Activated naive CD4-positive, alpha-beta T cell (primary cell): ENCODE data around the gene RBM12.
"Not testable (repeated sequence)": the region's sequence is repeated elsewhere in the genome, so short reads cannot be mapped to it uniquely, and the experiment has no call there.

Experiments used
- DNase-seq, 4 experiments: peaks; one replicate each; lab custom pipeline; 2025; lab: John Stamatoyannopoulos, UW

Gene RBM12

GRCh38 chr20:35698298-35699126, 33.8 kb upstream of the RBM12 start:
- DNase-seq, result no peak

- DNase-seq, result no peak
Observed at GRCh38 chr20:35697696-35698297, 33.1 kb upstream of the RBM12 start.

- no peak for DNase-seq
Observed at GRCh38 chr20:35695978-35696377, 31.3 kb upstream of the RBM12 start.

- no peak for DNase-seq
Observed at GRCh38 chr20:35695245-35695749, 30.6 kb upstream of the RBM12 start.

GRCh38 chr20:35690265-35690664, 25.6 kb upstream of the RBM12 start:
- DNase-seq, result no peak

- not testable (repeated sequence) for DNase-seq
Observed at GRCh38 chr20:35686872-35687271, 22.2 kb upstream of the RBM12 start.

GRCh38 chr20:35685368-35685767, 20.7 kb upstream of the RBM12 start:
- DNase-seq, result not testable (repeated sequence)

GRCh38 chr20:35681960-35682359, 17.3 kb upstream of the RBM12 start:
- no peak for DNase-seq

- no peak for DNase-seq
Observed at GRCh38 chr20:35680452-35681183, 15.9 kb upstream of the RBM12 start.

- DNase-seq, result no peak
Observed at GRCh38 chr20:35674921-35675320, 10.2 kb upstream of the RBM12 start.

GRCh38 chr20:35673884-35674283, 9.2 kb upstream of the RBM12 start:
- DNase-seq, result no peak

GRCh38 chr20:35669681-35670080, 5.0 kb upstream of the RBM12 start:
- DNase-seq, result no peak

GRCh38 chr20:35669221-35669620, 4.5 kb upstream of the RBM12 start:
- DNase-seq, result no peak

GRCh38 chr20:35665949-35666288, 1.2 kb upstream of the RBM12 start:
- no peak for DNase-seq

GRCh38 chr20:35663516-35664465, 909 bp downstream of the RBM12 start:
- DNase-seq, result peak; percentile 50 to 64 (median 52)

- DNase-seq, result no peak
Observed at GRCh38 chr20:35662551-35662950, 2.1 kb downstream of the RBM12 start.

GRCh38 chr20:35661908-35662307, 2.8 kb downstream of the RBM12 start:
- no peak for DNase-seq

GRCh38 chr20:35661053-35661452, 3.6 kb downstream of the RBM12 start:
- no peak for DNase-seq

- DNase-seq, result no peak
Observed at GRCh38 chr20:35660122-35660937, 4.4 kb downstream of the RBM12 start.

GRCh38 chr20:35657271-35657670, 7.4 kb downstream of the RBM12 start:
- DNase-seq, result no peak

- DNase-seq, result no peak
Observed at GRCh38 chr20:35654415-35654814, 10.3 kb downstream of the RBM12 start.
